Stimulated activated CD4-positive, alpha-beta T cell treated with anti-CD3 and anti-CD28 coated beads, Interleukin-12 subunit alpha, Interleukin-12 subunit beta, amount 100 ng/mL, for 4 hours (primary cell): ENCODE measurements around the gene TMEM125.

Experiments used
- DNase-seq: peaks from one replicate; pipeline ENCODE4 v3.0.0-alpha.2; 2020

Gene TMEM125

GRCh38 chr1:43269627-43270375 lies at the start of gene TMEM125:
Gene TMEM125 (plus strand): TSS chr1:43269983. CDS start chr1:43272723, 2,740 bp downstream.
- DNase-seq = no peak

GRCh38 chr1:43220905-43221778 lies 48.6 kb upstream of the TMEM125 start:
- no peak for DNase-seq

- DNase-seq = no peak
Observed at GRCh38 chr1:43221797-43222196, 48.0 kb upstream of the TMEM125 start.

GRCh38 chr1:43222879-43223278 lies 46.9 kb upstream of the TMEM125 start:
- no peak for DNase-seq

- no peak for DNase-seq
Observed at GRCh38 chr1:43225168-43225567, 44.6 kb upstream of the TMEM125 start.

- DNase-seq = peak; percentile 87
Observed at GRCh38 chr1:43227143-43227764, 42.5 kb upstream of the TMEM125 start.

GRCh38 chr1:43229826-43230780 lies 39.7 kb upstream of the TMEM125 start:
- no peak for DNase-seq

GRCh38 chr1:43232074-43232473 lies 37.7 kb upstream of the TMEM125 start:
- no peak for DNase-seq

GRCh38 chr1:43232482-43232881 lies 37.3 kb upstream of the TMEM125 start:
- DNase-seq = no peak

- DNase-seq = no peak
Observed at GRCh38 chr1:43233631-43234030, 36.2 kb upstream of the TMEM125 start.

GRCh38 chr1:43234267-43234666 lies 35.5 kb upstream of the TMEM125 start:
- no peak for DNase-seq

- no peak for DNase-seq
Observed at GRCh38 chr1:43235040-43235439, 34.7 kb upstream of the TMEM125 start.

GRCh38 chr1:43235451-43236121 lies 34.2 kb upstream of the TMEM125 start:
- DNase-seq = no peak

GRCh38 chr1:43237121-43237520 lies 32.7 kb upstream of the TMEM125 start:
- DNase-seq = no peak

GRCh38 chr1:43238085-43238484 lies 31.7 kb upstream of the TMEM125 start:
- DNase-seq = no peak

- no peak for DNase-seq
Observed at GRCh38 chr1:43238991-43239469, 30.8 kb upstream of the TMEM125 start.

- DNase-seq = no peak
Observed at GRCh38 chr1:43239484-43239883, 30.3 kb upstream of the TMEM125 start.

GRCh38 chr1:43241413-43241836 lies 28.4 kb upstream of the TMEM125 start:
- DNase-seq = no peak

- no peak for DNase-seq
Observed at GRCh38 chr1:43243299-43243698, 26.5 kb upstream of the TMEM125 start.

- no peak for DNase-seq
Observed at GRCh38 chr1:43246466-43247213, 23.1 kb upstream of the TMEM125 start.
